Kidney (tissue), 14 donors: Measurements from ENCODE around the gene ITGA2. TPM values are rescaled to one million over a fixed set of nuclear protein-coding genes. Genes with fewer than 3 reads are reported as not detected.

Source experiments
- DNase-seq, 5 donors: peaks; one replicate each; pipeline ENCODE4 v3.0.0-alpha.2; 2013 to 2020
- FAIRE-seq: peaks from 2 replicates; lab custom pipeline; 2012; peaks lifted over from hg19 to GRCh38; lab: Jason Lieb, UNC
- H3K27ac ChIP-seq, 2 donors: one replicate each; pipeline ENCODE4 v1.7.0; 2013; ENCODE audit warnings: low read depth in 2 of 2, low read length in 2 of 2, inconsistent platforms in 1 of 2
- H3K27me3 ChIP-seq: one replicate; pipeline ENCODE4 v1.7.1; 2013; ENCODE audit warnings: low read length, inconsistent platforms; ENCODE audit not compliant: control insufficient read depth, insufficient read depth
- H3K36me3 ChIP-seq, 3 donors: one replicate each; pipeline versions ENCODE4 v1.7.0 to v1.7.1; 2013; ENCODE audit warnings: low read length in 3 of 3, control low read depth in 1 of 3, inconsistent platforms in 1 of 3; ENCODE audit not compliant: insufficient read depth in 3 of 3, control insufficient read depth in 2 of 3
- H3K4me1 ChIP-seq, 3 donors: one replicate each; pipeline versions ENCODE4 v1.7.0 to v1.7.1; 2013; ENCODE audit warnings: low read length in 3 of 3, inconsistent platforms in 1 of 3, low read depth in 1 of 3; ENCODE audit not compliant: control insufficient read depth in 2 of 3, insufficient read depth in 2 of 3
- H3K4me3 ChIP-seq, 3 donors: one replicate each; pipeline versions ENCODE4 v1.7.0 to v1.8.1; 2013; ENCODE audit warnings: low read length in 3 of 3, control low read depth in 1 of 3, inconsistent platforms in 1 of 3
- H3K9ac ChIP-seq, 3 donors: one replicate each; pipeline versions ENCODE4 v1.7.0 to v1.7.1; 2013; ENCODE audit warnings: low read length in 3 of 3, control low read depth in 1 of 3, inconsistent platforms in 1 of 3
- H3K9me3 ChIP-seq, 3 donors: one replicate each; pipeline versions ENCODE4 v1.7.0 to v1.7.1; 2013; ENCODE audit warnings: low read length in 3 of 3, control low read depth in 1 of 3, inconsistent platforms in 1 of 3; ENCODE audit not compliant: control insufficient read depth in 2 of 3, insufficient read depth in 1 of 3
- CTCF ChIP-seq: IDR thresholded peaks from 3 replicates; pipeline ENCODE4 v1.5.1; 2012; ENCODE audit warnings: mild to moderate bottlenecking, moderate library complexity, borderline replicate concordance; ENCODE audit not compliant: insufficient read depth; ENCODE audit errors: extremely low read depth
- intact Hi-C: fragments of 100-400 bp; cut with DNase I; formaldehyde crosslinking; loops from one replicate; pipeline ENCODE4 v1.11.1; 2022
- polyA plus RNA-seq: library from polyadenylated mRNA; stranded (reverse); fragments of 350-450 nt; fragmentation: Illumina TruSeq; extraction: RNeasy Lipid Tissue Mini Kit (QIAGEN cat#74804); gene quantifications from one replicate; pipeline ENCODE4 v1.2.3, GENCODE V29; 2014; ENCODE audit warnings: low read depth, low replicate concordance; ENCODE audit not compliant: insufficient read depth
- total RNA-seq: library from RNA; stranded (reverse); fragmentation: NEBNext Ultra II Directional; extraction: Animal tissue kit (Norgen Biotek cat#: 25700); gene quantifications from one replicate; pipeline ENCODE4 v1.2.1, GENCODE V29; 2021
- donor health status: control.
- donor health status: control.
- donor health status: control.
- donor health status: control.
- donor health status: control.
- donor health status: DM: yes; HTN: yes; CAD: no.
- donor health status: Normal renal cell carcinoma (clear cell type).

Gene ITGA2
- total and polyA plus RNA-seq, 2 donors from 2014 or later, result 4.9 to 44.5 TPM

DNA sequence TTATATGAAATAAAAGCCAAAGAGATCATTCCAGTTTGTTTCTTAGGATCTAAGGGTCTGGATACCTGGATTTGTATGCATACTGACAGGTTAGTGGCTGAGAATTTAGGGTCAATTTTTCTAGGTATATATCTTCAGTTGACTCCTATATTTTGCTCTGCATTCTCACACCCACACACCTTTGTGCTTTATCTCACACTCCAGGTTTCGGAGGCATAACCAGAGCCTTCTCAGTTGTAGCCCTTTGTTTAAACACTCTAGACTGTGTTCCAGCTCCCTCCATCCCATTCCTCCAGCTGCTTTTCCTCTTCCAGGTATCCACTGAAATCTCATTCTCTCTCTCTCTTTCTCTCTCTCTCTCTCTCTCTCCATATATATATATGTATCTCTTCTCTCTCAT is 131.0 kb downstream of the ITGA2 start:
- TF ChIP-seq CTCF, result no peak
- no peaks in the 10 kb centered on the region for H3K36me3 ChIP-seq
- H3K4me1 ChIP-seq, result no peaks in the 10 kb centered on the region
- DNase-seq (no peak), FAIRE-seq (no peak)
- intact Hi-C loops, result no loop called here
- no peak overlapping the region for H3K4me3 ChIP-seq
- no peak overlapping the region for H3K27ac ChIP-seq
- H3K9me3 ChIP-seq, result no peaks in the 10 kb centered on the region
- no peak overlapping the region for H3K9ac ChIP-seq
- no peaks in the 10 kb centered on the region for H3K27me3 ChIP-seq

- no peaks in the 10 kb centered on the region for H3K9me3 ChIP-seq
- no peak overlapping the region for H3K9ac ChIP-seq
- H3K4me1 ChIP-seq, result no peaks in the 10 kb centered on the region
- intact Hi-C loops, result no loop called here
- FAIRE-seq, result peak; percentile 70
- DNase-seq, result no peak
- no peak overlapping the region for H3K27ac ChIP-seq
- no peaks in the 10 kb centered on the region for H3K36me3 ChIP-seq
- TF ChIP-seq CTCF, result no peak
- H3K27me3 ChIP-seq, result no peaks in the 10 kb centered on the region
- H3K4me3 ChIP-seq, result no peak overlapping the region
Measured at GRCh38 chr5:53123702-53124101, 134.6 kb downstream of the ITGA2 start.

- Histone ChIP-seq H3K36me3 (no peaks in the 10 kb centered on the region), H3K9me3 (no peaks in the 10 kb centered on the region), H3K4me3 (no peak overlapping the region), H3K4me1 (no peaks in the 10 kb centered on the region), H3K9ac (no peak overlapping the region), H3K27me3 (no peaks in the 10 kb centered on the region), H3K27ac (no peak overlapping the region)
- FAIRE-seq, result no peak
- intact Hi-C loops, result no loop called here
- no peak for TF ChIP-seq CTCF
- DNase-seq, result no peak
Measured at GRCh38 chr5:53126521-53126920, 137.4 kb downstream of the ITGA2 start.

DNA sequence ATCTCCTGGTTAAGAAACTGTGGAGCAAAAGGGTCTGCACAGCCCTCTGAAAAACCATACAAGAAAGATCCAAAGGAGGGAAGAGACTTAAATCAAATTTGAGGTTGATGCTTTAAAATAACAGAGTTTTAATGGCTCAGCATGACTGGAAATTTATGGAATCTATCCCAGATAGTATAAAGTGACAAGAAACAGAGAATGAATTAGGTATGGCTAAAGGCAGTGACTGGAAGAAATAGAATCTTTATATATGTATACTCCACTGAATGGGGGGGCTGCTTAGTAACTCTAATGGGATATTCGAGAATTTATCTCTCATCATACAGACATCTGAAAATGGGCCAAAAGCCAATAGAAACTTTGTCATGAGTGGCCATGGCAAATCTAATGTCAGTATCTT is 138.0 kb downstream of the ITGA2 start:
- intact Hi-C loops, result no loop called here
- no peak for TF ChIP-seq CTCF
- FAIRE-seq, result no peak

More for the DNA sequence above, 138.0 kb downstream of the ITGA2 start:
- Histone ChIP-seq H3K9me3 (no peaks in the 10 kb centered on the region), H3K27ac (no peak overlapping the region), H3K4me1 (no peaks in the 10 kb centered on the region), H3K36me3 (no peaks in the 10 kb centered on the region), H3K4me3 (no peak overlapping the region), H3K27me3 (no peaks in the 10 kb centered on the region), H3K9ac (no peak overlapping the region)
- DNase-seq, result peak in 1 of 5 donors; percentile 7
